Islet of Langerhans (tissue), 1 donor: ENCODE measurements around the gene OR52E2.

ENCODE experiments used
- FAIRE-seq: peaks from one replicate; lab custom pipeline; 2011; peaks lifted over from hg19 to GRCh38; lab: Jason Lieb, UNC

The OR52E2 gene

DNA sequence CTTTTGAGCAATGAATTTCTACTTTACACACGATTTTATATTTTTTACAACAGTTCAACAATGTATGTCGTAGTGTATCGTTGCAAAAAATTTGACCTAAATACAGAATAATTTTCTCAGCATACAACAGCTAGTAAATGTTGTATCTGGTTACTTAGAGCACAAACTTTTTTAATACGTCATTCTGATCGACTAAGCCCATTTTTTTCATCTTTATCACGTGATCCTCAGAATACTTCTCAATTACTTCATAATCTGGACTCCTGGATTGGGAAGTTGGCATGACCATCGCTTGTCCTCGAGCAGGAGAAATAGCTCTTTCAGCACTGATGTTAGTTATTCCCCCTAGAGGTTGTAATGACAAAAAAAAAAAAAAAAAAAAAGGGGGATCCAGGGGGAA, 48.2 kb downstream of the OR52E2 start:
- no peak for FAIRE-seq
